Fibroblast of lung (primary cell): ENCODE data around the gene AKAP8.

Experiments
- CTCF ChIP-seq, 2 donors: IDR thresholded peaks in 1 of 2; conservative IDR thresholded peaks in 1 of 2; 1 replicate in 1 of 2; 2 replicates in 1 of 2; pipeline ENCODE4 v1.5.1; 2011 to 2012; ENCODE audit warnings: low read length in 2 of 2, control low read depth in 1 of 2, inconsistent platforms in 1 of 2, low read depth in 1 of 2, mild to moderate bottlenecking in 1 of 2
- EZH2 ChIP-seq: IDR thresholded peaks from 2 replicates; pipeline ENCODE4 v1.5.1; 2012; ENCODE audit warnings: low read length, control low read depth, mild to moderate bottlenecking; ENCODE audit errors: missing control alignments

- TF ChIP-seq CTCF (conservative IDR thresholded peaks at IDR 0.05 in 1 of 2, IDR thresholded peaks at IDR 0.05 in 1 of 2; ENCODE audit: low read depth in 1 of 2, low read length in 2 of 2): no peak
- no peak for TF ChIP-seq EZH2
Observed at GRCh38 chr19:15379999-15380647, 536 bp upstream of the AKAP8 start.
